GM18909 (cell line): ENCODE measurements around the gene PAK1.
"Not testable (repeated sequence)": the region's sequence is repeated elsewhere in the genome, so short reads cannot be mapped to it uniquely, and the experiment has no call there.

Source experiments
- ATAC-seq: cut with Tn5 transposase; IDR thresholded peaks from one replicate; pipeline ENCODE4 v1.9.1; 2021; ENCODE audit warnings: mild to moderate bottlenecking; ENCODE audit not compliant: unreplicated experiment, poor library complexity

Gene PAK1

GRCh38 chr11:77320351-77320750, 153.5 kb downstream of the PAK1 start:
- ATAC-seq: no peak

DNA sequence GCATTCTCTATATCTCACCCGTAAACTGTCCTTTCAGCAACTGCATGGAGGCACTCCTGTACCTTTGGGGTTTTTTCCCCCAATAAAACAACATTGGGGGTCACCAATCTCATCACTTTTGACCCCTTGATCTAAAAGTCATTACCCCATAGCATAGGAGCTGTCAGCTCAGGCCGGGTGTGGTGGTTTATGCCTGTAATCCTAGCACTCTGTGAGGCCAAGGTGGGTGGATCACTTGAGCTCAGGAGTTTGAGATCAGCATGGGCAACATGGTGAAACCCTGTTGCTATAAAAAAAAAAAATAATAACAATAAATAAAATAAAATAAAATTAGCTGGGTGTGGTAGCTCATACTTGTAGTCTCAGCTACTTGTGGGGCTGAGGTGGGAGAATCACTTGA, 155.3 kb downstream of the PAK1 start:
- ATAC-seq: no peak

DNA sequence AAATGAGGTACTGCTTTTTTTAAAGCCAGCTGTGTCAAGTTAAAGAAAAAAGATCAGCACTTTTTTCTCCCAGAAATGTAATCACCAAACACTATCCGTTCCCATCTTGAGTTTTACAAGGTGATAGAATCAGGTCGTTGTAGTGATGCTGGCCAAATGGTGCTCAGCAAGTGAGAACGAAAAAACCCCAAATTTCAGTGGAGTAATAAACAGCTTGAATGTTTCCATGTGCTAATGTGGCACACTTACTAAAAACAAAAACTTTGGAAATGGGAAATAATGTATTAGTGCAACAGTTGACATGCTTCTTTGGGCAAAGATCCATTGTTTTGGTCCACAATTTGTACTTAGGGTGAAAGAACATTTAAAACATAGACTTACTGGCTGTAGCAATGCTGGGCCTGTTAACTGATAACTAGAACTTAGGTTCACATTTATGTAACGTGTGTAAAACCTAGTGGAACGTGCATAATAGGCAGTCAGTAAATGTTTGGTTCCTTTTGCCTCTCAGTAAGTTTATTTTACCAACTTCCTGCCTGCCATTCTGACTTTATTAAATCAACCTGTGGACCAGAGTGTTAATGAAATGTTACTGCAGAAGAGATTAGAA, 157.1 kb downstream of the PAK1 start:
- no peak for ATAC-seq

- no peak for ATAC-seq
These were observed 161.8 kb downstream of the PAK1 start for GRCh38 chr11:77312107-77312506.

GRCh38 chr11:77311701-77312100, 162.2 kb downstream of the PAK1 start:
- no peak for ATAC-seq

DNA sequence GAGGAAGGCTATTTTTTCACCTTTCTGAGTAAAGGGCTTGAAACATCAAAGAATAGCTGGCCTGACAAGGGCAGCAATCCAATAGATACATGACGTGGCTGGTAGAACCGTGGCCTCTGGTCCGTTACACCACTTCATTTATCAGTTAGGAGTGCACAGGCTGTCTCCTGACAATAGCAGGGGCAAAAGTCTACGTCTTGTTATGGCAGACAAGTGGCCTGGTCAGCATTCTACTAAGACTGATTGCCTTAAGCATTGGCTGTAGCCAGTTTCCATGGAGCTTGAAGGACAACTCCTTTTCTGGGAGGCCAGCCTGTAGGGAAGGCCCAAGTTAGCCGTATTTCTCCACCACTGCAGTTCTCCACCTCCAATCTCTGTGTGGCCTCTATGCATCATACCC, 163.2 kb downstream of the PAK1 start:
- no peak for ATAC-seq

GRCh38 chr11:77309401-77310085, 164.4 kb downstream of the PAK1 start:
- no peak for ATAC-seq

DNA sequence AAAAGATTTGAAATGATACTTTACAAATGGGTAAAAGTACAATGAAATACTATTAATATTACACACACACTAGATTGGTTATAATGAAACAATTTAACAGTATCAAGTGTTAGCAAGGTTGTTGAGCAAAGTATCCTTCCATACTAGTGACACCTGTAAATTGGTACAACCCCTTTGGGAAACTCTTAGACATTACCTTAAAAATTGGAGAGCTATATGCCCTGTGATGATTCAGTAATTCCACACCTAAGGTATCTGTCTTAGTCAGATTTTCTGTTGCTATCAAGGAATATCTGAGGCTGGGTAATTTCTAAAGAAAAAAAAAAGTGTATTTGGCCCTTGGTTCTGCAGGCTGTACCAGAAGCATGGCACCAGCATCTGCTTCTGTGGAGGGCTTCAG, 165.1 kb downstream of the PAK1 start:
- no peak for ATAC-seq

GRCh38 chr11:77303328-77303727, 170.6 kb downstream of the PAK1 start:
- ATAC-seq: no peak

DNA sequence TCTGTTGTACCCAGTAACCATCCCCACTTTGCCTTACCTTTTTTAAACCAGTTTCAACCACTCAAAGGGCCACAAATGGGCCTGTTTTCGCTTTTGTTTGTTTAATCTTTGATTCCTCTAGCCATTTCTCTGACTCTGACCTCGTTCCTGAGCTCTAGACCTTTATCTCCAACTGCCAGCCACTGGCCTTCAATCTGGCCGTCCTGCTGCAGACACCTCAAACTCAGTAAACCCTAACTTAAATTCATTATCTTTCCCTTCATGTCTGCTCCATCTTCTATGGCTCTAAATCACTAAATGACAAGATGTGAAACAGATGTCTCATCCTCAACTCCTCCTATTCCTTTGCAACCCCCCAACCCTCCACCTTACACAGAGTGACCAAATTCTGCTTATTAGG, 171.1 kb downstream of the PAK1 start:
- no peak for ATAC-seq

- no peak for ATAC-seq
These were observed 172.4 kb downstream of the PAK1 start, which contains the start of gene GDPD4 for GRCh38 chr11:77301510-77301909. TSS of gene GDPD4 (minus strand) at chr11:77301686. CDS start at chr11:77285137, 16,549 bp downstream.

DNA sequence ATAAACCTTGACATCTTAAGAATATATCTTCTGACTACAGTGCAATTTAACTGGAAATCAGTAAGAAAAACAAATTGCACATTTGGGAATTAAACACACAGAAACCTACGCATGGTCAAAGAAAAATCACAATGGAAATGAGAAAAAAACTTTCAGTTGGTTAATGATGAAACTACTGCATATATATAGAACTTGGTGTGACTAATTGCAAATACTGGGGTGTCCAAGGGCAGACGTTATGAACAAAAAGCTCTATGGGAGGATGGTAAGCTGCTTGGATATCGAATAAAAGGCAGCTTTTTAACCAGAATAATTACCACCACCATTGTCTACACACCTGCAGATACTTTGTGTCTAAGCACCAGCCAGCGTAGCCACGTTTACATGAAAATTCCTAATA, 173.2 kb downstream of the PAK1 start:
- ATAC-seq: no peak

GRCh38 chr11:77300028-77300427, 173.9 kb downstream of the PAK1 start:
- not testable (repeated sequence) for ATAC-seq

DNA sequence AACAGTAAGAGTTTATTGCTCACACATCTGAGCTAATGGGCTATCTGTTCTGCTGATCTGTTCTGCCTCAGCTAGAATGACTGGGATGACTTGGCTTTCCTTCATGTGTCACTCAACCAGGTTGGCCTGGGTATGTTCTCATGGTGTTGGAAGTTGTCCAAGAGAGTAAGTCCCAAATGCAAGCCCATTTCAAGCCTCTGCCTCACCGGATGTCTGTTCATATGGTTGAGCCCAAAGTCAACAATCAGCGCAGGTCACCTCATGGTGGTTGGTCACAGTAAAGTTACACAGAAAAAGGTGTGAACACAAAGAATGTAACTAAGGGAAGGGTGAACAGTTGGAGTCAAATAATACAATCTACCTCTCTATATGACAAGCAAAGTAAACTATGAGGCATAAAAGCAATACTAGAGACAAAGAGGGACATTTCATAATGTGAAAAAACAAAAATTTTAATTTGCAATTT, 174.3 kb downstream of the PAK1 start:
- no peak for ATAC-seq

GRCh38 chr11:77294040-77294439, 179.9 kb downstream of the PAK1 start:
- no peak for ATAC-seq

- ATAC-seq: no peak
These were observed 184.2 kb downstream of the PAK1 start for GRCh38 chr11:77289737-77290136.

DNA sequence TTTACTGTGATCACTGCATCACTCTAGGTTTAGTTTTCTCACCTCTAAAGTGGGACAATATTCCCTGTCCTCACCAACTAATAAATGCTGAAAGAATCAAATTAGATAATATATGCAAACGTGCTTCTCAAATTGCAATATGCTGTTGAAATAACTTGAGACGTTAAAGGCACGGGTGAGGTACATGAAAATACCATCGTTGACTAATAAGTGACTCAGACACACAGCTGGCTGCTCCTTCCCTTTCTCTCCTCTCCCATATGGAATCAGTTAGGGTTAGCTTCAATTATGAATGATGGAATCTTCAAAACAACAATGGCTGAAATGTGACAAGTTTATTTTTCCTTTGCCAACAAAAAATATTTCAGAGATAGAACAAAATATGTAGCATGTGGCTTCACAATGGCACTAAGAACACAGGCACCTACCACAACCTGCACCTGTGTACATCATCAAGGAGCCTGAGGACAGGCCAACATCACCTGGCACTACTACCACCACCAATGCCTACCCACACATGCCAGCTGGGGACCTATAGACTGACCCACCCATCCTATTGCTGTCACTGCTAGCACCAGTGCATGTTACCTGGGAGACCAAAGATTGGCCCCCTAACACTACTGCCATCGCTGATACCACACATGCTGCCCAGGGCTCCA, 186.2 kb downstream of the PAK1 start:
- no peak for ATAC-seq

DNA sequence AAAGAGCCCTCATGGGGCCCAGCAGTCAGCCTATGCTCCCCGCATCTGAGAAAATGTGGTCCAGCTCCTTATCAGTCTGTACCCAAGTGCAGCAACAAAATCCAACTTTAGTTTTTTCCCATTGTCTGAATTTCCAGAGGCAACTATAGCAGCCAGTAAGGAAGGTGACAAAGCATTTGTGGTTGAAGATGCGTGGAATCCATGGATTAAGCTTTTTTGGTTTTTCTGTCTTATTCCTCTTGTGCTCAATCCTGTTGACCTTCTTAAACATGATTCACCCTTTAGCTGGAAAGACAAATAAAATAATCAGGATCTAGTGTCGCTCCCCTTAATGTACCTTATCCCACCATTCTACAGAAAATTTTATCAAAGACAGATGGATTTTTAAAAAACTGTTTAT, 186.8 kb downstream of the PAK1 start:
- no peak for ATAC-seq

DNA sequence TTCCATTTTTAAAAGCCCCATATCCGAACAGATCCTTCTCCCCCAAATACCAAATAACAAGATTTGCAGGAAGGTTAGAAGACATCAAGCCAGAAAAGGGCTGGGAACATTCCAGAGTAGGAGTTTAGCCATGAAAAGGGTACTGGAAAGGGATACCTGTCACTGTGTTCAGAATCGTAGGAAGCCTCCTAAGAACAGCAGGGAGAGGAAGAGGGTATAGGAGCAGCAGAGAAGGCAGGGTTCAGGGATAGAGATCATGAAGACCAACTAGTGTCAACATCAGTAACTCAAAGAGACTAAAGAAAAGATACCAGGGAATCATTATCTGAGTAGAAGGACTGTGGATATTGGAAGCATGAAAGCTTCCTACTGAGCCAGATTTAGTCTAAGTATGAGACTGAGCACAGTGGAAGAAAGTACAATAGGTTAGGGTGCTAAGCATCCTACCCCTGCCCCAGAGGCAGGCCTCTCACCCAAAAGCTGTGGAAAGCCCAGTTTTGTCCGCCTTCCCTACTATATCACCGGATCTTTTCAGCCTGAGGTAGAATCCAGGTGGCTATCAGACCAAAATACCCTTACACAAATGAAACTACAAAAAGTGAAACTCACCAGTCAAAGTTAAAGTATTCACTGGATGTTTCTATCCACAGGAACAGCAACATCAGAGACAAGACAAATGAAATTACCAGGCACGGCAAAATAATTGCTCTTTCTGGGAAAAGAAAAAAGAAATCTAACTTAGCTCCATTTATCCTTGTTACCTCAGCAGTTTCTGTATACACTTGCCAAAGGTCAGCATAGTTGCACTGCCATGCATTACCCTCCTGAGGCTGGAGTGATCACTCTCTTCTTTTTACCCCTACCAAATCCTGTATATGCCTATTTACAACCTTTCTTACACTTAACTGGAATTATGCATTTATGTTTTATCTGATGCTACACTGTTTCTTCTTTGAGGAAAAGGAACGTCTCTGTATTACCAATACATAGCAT, 189.1 kb downstream of the PAK1 start:
- no peak for ATAC-seq

- ATAC-seq: no peak
These were observed 190.8 kb downstream of the PAK1 start for GRCh38 chr11:77283101-77283500.
